GM18519 (cell line): ENCODE results near the gene MUC5B.
"Not testable (repeated sequence)": the region's sequence is repeated elsewhere in the genome, so short reads cannot be mapped to it uniquely, and the experiment has no call there.

Experiments
- ATAC-seq: cut with Tn5 transposase; IDR thresholded peaks from one replicate; pipeline ENCODE4 v1.9.1; 2021; ENCODE audit warnings: mild to moderate bottlenecking, moderate library complexity; ENCODE audit not compliant: unreplicated experiment, low FRiP score

MUC5B gene

DNA sequence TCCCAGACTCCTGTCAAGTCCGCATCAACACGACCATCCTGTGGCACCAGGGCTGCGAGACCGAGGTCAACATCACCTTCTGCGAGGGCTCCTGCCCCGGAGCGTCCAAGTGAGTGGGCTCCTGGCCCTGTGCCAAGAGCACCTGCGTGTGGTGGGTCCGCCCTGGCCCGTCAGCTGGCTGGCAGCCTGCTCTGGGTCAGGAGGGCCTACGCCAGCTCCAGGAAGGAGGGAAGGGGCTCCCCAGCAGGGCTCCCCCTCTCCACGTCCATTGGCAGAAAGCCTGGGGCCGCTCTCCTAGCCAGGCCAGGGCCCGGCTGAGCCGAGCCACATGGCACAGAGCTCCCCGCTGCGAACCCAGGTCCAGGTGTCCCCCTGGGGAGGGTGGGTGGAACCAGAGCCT lies 37.8 kb downstream of the MUC5B start:
- ATAC-seq = no peak

DNA sequence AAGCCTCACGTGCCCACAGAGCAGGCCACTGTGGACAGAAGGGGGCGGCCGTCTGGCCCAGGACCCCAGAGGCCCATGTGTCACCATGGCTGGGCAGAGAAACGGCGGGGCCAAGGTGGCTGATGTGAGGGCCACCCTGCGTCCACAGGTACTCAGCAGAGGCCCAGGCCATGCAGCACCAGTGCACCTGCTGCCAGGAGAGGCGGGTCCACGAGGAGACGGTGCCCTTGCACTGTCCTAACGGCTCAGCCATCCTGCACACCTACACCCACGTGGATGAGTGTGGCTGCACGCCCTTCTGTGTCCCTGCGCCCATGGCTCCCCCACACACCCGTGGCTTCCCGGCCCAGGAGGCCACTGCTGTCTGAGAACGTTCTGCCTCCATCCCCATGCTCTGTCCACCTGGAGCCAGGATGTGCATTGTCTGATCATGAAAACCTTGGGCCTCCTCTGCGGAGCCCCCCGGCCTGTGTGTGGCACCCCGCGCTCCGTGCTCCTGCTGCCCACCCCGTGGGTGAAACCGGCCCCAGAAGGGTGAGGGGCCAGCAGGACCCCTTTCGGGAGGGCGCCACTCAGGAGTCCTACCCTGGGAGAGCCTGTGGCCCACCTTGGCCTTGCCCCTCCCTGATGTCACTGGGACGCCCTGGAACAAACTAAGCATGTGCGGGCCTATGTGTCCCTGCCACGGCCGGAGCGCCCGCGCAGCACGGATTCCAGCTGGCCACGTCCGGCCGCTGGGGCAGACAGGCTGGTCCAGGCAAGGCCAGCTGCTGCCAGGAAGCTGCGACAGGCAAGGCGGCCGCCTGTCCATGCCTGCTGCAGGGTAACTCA lies 38.6 kb downstream of the MUC5B start:
- ATAC-seq = no peak

DNA sequence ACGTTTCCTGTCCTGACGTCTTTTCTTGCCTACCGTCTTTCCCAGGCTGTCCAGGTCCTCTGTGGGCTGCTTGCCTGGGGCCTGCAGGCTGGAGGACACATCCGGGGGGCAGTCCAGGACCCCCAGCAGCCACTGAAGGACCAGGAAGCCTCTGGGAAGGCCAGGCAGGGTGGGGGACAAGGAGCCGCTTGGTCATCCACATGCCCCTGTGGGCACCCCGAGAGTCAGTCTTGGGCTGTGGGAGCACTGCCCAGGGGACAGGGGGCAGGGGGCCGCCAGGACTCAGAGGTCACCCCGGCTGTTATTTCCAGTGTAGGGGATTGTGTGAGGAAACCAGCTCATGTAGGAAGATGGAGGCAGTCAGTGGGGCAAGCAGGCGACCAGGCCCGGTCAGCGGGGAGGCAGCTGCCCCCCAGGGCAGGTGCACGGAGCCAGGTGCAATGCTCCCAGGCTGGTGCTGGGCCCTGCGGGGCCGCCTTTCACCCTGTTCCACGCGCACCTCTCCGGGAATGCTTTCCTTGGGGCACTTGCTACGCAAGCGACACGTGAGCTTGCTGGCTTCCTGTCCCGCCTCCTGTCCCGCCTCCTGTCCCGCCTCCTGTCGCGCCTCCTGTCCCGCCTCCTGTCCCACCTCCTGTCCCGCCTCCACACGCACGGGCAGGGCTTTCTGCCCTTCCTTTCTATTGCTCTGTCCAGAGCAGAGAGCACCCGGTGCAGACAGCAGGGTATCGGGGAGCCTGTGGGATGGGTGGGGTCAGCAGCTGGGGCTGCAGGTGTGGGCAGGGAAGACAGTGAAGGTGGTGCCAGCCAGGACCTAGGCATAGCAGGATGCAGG lies 39.5 kb downstream of the MUC5B start:
- no peak for ATAC-seq

DNA sequence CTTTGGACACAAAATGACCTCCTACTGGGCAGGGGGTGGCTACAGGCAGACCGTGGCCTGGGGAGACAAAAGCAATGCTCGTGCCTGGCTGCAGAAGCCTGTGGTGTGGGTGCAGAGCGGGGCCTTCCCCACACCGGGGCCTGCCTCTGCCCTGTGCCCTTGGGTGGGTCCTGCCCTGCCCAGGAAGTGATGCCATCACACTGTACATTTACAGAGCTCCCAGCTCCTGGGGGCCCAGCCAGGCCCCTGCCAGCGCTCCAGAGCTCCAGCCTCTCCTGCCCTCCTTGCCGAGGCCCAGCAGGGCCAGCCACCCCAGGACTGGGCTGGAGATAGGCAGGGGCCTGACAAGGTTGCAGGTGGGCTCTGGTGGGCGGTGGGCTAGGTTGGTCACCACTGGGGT lies 40.1 kb downstream of the MUC5B start:
- ATAC-seq = no peak

DNA sequence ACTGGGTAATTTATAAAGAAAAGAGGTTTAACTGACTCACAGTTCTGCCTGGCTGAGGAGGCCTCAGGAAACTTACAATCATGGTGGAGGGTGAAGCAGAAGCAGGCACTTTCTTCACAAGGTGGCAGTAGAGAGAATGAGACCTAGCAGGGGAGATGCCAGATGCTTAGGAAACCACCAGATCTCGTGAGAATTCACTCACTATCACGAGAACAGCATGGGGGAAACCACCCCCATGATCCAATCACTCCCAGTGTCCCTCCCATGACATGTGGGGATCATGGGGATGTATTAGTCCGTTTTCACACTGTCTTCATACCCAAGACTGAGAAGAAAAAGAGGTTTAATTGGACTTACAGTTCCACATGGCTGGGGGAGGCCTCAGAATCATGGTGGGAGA lies 41.6 kb downstream of the MUC5B start:
- ATAC-seq = not testable (repeated sequence)

DNA sequence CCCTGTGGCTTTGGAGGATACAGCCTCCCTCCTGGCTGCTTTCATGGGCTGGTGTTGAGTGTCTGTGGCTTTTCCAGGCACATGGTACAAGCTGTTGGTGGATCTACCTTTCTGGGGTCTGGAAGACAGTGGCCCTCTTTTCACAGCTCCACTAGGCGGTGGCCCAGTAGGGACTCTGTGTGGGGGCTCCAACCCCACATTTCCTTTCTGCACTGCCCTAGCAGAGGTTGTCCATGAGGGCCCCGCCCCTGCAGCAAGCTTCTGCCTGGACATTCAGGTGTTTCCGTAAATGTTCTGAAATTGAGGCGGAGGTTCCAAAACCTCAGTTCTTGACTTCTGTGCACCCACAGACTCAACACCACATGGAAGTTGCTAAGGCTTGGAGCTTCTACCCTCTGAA lies 42.6 kb downstream of the MUC5B start:
- not testable (repeated sequence) for ATAC-seq

DNA sequence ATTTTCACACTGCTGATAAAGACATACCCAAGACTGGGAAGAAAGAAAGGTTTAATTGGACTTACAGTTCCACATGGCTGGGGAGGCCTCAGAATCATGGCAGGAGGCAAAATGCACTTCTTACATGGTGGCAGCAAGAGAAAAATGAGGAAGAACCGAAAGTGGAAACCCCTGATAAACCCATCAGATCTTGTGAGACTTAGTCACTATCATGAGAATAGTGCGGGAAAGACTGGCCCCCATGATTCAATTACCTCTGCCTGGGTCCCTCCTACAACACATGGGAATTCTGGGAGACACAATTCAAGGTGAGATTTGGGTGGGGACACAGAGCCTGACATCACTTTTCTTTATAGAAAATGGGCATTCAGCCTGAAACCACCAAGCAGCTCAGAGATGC lies 44.1 kb downstream of the MUC5B start:
- ATAC-seq = not testable (repeated sequence)

DNA sequence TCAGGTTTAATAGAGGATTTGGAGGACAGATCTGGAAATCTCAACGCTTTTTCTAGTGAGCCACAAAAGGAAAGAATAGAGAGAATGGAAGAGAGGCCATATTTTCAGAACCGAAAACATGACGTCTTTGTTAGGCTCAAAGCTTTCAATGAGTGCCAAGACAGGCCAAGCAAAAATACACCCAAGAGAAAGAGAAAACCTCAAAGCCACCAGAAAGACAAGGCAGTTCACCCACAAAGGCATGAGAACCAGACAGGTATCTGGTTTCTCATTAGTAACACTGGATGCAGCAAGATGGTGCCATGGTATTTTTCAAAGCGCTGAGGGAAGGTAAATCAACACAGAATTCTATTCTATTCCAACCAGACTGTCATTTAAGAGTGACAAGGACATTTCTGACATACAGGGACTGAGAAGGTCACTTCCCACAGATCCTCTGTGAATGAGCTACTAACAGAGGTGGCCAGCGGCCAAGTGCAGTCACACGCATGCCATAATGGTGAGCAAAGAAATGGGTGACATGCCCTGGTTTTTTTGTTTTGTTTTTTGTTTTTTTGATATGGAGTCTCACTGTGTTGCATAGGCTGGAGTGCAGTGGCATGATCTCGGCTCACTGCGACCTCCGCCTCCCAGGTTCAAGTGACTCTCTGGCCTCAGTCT lies 44.7 kb downstream of the MUC5B start:
- ATAC-seq = no peak

DNA sequence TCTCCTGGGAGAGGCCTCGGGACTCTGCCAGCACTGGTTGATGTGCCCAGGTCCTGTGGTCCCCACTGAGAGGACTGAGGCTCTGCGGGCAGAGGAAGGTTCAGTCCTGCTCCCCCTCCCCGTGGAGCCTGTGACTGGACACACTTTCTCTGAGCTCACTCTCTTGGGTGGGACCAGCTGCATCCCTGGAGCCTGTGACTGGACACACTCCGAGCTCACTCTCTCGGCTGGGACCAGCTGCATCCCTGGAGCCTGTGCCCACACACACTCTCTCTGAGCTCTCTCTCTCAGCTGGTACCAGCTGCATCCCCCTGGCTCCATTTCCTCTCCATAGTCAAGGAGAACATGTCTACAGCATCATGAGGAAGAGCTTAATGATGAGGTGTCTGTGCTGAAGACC lies 47.1 kb downstream of the MUC5B start:
- no peak for ATAC-seq

DNA sequence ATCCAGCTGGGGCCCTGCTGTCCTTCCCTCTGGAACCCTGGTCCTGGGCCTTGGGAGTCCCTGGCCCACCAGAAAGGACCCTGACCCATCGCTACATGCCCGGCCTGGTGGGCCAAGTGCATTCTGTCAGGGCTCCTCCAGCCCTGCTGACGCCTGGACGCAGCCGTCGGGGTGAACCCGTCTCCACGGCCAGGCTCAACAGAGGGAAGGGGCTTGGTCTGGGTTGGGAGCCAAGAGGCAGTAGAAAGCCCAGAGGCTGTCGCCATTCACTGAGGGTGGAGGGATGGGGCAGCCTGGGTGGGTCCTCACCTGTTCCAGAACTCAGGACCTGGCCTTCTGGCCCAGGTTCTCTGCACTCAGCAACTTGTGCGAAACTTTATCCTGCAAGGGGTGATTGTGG lies 47.6 kb downstream of the MUC5B start:
- no peak for ATAC-seq

DNA sequence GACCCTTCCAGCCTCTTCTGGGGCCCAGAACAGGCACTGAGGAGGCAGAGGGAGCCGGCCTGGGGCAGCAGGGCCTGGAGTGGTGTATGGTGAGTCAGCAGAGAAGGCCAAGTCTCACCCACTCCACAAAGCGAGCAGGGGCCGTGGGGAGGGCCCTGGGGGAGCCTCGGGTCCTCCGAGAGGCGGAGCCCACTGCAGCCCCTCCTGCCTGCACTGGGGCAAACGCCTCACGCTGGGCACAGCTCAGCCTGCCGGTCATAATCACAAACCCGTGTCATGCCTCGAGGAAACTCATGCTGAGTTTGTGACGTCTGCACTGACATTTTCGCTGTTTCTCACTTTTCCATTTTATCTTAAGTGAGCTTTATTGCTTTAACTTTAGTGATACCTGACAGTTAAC lies 48.1 kb downstream of the MUC5B start:
- no peak for ATAC-seq

DNA sequence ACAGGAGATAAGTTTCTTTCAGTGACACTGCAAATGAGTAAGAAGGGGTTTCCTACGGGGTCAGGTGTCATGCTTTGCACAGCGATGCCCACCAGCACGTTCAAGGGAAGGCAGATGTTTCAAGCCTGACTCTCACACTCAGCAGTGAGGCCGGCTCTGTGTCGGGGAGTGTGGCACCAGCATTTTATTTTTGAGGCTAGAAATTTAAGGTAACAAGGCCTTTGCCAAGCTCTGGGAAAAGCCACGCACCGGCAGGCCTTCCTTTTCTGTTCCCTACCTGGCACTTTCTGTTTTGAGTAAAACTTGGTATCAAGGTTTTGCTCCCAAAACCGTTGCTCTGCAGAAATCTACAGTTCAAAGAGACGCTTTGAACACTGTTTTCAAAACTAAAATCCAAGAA lies 48.5 kb downstream of the MUC5B start:
- ATAC-seq = no peak

DNA sequence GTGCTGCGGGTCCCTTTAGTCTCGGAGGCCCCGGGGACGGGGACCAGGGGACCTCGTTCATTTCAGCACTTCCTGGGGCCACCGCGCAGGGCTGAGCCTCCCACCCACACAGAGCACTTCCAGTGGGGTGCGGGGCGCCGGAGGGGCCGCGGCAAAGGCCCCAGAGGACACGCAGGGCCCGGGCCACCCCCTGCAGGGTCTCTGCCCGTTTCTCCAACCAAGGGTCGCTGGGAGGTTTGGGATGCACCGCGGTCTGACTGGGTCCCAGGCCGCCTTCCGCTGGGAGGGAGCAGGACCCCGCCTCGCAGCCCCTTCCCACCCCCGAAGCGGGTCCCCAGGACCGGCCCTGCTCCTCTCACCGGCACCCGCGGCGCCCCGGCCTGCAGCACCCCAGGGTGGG lies 49.1 kb downstream of the MUC5B start:
- no peak for ATAC-seq

DNA sequence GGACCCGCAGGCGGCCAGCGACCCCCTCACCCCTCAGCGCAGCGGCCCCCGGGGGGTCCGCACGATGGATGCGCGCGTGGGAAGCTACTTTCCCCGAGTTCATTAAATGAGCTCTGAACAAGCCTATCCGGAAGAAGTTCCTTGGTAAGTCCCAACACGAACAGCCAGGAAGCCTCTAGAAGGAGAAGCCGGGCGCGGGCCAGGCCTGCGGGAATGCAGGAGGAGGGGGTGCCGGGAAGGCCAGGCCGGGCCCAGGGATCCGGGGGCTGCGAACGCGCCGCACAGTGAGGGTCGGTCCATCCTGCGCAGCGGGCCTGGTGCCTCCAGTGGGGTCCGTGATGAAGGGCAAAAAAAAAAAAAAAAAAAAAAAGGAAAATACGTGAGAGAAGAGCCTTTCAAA lies 49.7 kb downstream of the MUC5B start:
- ATAC-seq = no peak

DNA sequence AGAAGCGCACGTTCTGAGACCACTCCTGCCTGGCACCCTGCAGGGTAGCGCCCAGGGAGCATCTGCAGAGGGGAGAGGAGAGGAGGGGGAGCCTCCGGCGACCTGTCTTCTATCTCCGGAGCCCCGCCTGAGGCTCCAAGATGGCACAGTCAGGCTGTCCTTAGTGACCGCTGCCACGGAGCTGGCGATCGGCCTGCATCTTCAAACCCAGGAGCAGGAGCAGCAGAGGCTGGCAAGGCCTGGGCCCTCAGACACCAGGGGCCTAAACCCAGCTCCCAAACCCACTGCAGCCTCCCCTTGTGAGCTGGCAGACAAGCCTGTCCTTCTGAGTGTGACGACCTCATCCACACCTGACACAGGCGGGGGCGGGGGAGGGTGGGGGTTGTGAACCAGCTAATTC lies 51.6 kb downstream of the MUC5B start:
- no peak for ATAC-seq

DNA sequence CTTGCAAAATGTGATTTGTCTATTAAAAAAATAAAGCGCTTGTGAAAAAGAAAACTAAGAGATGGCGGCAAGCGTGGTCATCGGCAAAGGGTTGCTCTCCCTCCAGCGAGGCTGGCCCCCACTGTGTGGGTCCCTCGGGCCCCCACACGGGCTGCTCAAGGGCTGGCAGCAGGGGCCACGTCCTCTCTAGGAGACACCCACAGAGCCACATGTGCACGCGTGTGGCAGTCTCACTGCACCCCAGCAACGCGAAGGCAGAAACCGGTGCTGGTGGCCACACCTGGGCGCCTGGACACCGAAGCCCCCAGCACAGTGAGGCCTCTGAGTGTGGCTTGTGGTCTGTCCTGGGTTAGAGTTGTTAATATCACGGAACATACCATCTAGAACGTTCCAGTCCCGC lies 52.2 kb downstream of the MUC5B start:
- ATAC-seq = no peak

DNA sequence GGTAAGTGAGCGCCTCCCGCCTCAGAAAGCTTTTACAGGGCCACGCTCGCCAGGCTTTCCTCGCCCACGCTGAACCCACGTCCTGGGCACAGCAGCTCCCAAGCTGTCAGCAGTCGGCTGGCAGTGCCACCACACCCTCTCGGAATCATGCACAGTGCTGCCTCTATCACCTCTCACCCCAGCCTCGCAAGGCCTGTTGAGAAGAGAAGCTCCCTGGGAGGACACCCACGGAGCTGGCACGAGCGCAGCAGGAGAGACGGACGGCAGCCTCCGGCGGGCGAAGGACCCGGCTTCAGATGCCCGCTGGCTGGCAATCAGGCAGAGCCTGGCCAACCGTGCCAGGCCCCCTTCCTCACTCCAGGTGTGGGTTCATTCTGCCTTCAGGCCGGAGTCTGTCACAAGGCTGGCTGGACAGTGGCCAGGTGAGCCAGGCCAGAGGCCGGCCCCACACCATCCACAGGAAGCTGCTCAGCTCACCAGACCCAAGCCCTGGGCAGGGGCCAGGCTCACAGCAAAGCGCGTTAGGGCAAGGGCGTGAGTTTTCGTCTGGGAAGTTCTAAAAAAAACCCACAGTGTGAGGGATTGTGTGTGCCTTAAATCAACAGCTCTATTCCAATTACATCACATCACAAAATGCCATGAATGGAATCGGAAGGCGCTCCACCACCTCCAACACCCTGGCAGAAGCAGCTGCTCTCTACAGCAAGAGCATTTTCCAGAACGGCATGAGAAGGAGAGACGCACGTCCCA lies 53.4 kb downstream of the MUC5B start:
- ATAC-seq = no peak

DNA sequence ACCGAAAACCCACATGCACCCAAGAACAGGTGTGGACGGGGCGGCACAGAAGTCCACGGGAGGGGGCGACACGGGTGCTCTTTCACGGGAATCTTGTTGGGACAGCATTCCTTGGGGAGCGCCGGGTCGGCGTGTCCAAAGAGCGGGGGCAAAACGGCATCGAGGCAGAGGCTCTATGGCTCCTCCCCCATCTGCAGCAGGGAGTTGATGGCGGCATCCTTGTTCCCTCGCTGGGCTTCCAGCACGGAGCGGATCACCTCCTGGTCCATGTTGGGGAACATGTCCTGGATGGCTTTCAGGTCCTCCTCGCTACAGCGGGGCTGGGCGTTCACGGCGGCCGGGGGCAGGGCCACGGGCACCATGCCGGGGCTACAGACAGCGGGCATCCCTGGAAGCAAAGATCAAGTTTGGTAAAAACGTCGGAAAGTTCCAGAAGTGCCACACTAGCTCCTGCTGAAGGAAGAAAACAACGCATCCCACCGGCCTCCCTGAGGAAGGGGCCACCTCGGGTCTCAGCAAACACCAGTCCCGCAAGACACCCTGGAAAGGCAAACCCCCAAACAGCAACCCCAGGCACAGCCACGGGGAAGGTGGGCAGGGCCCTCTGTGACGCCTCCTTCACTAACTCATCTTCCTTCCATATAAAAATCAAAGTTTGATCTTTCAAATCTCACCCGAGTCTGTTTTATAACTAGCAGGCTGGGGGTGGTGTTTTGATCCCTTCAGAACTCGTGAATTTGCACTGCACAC lies 54.2 kb downstream of the MUC5B start:
- ATAC-seq = no peak

DNA sequence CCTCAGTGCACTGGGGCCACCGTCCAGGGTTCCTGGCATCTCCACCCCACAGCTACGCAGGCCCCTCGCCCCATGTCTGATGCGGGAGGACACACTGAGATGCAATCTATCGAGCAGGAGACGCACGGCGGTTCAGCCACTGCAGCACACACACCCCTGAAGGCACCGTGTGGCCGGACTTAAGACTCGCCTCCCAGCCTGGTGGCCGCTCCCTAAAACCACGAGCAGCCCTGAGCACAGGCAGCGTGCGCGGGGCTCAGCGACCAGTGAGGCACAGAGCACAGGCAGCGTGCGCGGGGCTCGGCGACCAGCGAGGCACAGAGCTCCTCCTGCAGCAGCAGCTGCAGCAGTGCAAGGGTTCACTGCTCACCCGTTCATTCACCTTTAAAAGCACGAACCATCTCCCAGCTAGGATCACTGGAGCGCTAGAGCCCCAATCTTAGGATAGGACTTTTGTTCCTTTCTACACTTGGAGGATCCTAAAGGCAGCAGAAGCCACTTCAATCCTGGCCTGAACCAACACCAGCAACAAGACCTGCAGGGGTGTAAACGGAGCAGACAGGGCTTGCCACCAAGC lies 55.2 kb downstream of the MUC5B start:
- ATAC-seq = no peak
